NCI-H460 (cell line): ENCODE data around the gene FGF13. TPM values are rescaled to one million over a fixed set of nuclear protein-coding genes. Genes with fewer than 3 reads are reported as not detected.
A peak's percentile ranks its signal among the peaks of the same experiment; 100 is the strongest.

Experiments used
- DNase-seq: peaks from one replicate; pipeline ENCODE4 v3.0.0-alpha.2; 2016; ENCODE audit warnings: low read depth; ENCODE audit errors: extremely low read depth
- small RNA-seq, 2 experiments: library from RNA; depleted of rRNA; stranded (forward); fragments of <200 nt; gene quantifications; one replicate each; pipeline ENCODE3, GENCODE V24; 2014
- total RNA-seq: library from RNA; depleted of rRNA; stranded (reverse); fragments of >200 nt; shearing (Covaris generic); gene quantifications from 2 replicates; pipeline ENCODE4 v1.2.3, GENCODE V29; 2014

The FGF13 gene
- total RNA-seq, 1 experiment from 2014 or later, result 55.3 TPM

DNA sequence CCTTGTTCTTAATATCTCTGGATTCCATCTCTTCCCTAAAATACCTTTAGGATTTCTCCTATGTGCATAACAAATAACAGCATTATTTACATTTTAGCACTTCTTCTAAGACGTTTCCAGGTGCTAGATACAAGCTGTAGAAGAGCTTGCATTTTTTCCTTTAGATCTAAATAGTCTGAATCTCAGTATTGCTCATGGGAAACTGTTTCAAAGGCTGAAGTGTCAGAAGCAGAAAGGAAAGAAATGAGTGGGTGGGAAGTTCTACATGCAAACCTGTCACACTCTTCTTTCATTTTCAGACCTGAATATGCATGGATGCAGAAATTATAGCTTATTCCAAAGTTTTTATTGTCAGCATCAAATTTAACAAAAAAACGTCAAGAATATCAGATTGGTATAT, 41.8 kb downstream of the FGF13 start:
- DNase-seq, result no peak

DNA sequence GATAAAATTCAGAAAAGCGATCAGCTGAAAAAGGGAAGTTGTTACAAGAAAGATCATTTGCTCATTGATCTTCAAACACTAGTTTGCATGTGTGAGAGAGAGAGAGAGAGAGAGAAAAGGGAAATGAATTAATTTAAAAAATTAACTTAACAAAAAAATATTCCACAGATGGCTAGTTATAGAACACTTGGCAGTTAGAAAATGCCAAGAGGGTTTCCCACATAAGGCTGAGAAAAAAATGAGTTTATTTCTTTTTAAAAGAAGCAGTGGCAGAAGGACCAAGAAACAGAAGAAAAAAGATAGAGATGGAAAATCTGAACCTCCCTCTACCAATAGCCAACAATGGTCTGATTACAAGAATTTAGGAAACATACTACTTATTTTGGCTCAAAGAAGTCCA, 47.1 kb downstream of the FGF13 start:
- DNase-seq, result no peak

DNA sequence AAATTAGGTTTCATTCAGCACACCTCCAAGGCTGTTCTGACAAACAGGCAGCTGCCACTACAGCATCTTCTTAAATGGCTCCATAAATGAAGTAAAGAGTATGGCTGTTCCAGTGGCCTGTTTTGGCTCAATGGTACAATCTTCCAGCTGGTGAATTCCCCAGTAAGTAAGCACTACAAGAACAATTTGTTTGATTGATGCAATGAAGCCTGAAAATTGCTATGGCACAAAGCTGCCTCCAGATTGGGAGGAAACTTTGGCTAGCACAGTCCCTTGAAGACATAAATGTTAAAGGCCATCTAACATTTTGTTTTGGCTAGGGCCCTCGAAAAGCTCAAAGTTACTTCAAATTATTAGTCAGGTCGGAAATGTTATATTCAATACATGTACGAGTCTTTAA, 47.5 kb downstream of the FGF13 start:
- DNase-seq, result no peak

DNA sequence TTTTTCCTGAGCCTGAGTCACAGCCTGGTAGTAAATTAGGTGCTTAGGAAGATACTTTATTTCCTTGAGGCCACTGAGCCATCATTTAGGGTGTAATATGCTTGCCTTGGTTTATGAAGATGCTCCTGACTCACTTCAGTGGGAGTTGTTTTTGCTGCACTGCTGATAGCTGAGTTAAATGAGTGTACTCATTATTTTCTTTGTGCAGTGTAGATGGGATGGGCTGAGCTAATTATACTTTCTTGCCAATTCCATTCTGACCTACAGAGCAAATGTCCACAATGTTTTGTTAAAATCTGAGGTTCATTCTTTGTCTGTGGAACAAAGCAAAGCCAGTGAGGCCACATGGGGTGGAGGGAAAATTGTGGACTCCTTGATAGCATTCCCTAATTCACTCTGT, 60.0 kb downstream of the FGF13 start:
- DNase-seq, result no peak

DNA sequence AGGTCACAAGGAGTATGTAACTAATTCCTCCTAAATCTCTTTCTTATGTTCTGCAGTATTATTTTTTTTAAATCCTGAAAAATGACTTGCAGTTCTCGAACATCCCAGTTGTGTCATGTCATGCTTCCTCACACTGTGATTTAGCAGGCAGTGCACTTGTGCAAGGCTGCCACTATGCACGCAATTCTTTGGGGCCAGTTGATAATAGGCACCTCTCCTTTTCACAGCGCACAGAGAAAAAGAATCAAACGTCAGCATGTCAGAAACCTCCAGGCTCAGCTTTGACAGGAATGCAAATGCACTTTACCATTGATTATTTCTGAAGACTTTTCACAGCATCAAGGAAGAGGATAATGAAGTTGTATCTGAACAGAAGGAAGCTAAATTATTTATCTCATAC, 62.9 kb downstream of the FGF13 start:
- peak; percentile 85 for DNase-seq

DNA sequence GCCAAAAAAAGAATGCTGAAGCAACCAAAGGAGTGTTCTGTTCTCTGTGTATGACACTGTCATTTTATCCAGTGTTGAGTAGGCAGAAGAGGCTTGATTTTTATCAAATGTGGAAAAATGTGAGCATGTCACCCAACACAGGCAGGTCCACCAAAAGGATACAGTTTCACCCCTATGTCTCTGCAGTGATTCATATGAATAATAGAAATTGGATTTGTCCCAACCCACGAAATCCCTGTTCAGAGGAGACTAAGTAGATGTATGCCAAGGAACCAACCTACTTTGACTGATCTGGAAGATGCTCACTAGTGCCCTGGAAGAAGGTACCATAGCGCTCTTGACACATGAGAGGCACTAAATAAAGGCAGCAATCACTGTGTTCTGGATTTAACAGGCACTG, 72.5 kb downstream of the FGF13 start:
- no peak for DNase-seq

Small RNAs within 50 kb of the gene (small RNA-seq; reads per million reads assigned to genes)
- gene AL031386.1 (0 reads per million in 2 experiments), gene MIR504 (0.15 to 0.53 reads per million in 2 experiments)
